ENCODE measurements around the gene ZNF516.

The ZNF516 gene

DNA sequence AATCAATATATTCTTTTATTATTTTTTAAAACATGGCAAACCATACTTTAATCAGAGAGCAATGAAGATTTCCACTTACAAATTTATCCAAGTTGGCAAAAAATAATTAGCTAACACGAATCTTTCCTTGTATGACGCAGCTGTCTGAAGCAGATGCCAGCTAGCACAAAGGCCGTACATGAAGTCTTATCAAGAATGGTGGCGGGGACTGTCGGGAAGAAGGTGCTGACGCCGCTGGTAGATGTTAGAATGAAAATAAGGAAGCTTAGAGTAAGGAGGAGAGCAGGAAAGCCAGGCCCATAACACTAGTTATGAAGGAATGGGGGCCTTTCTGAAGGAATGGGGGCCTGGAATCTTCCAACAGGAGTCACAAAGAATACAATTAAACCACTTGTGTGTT, 96.7 kb downstream of the ZNF516 start:
- DNase-seq, result no peak

DNA sequence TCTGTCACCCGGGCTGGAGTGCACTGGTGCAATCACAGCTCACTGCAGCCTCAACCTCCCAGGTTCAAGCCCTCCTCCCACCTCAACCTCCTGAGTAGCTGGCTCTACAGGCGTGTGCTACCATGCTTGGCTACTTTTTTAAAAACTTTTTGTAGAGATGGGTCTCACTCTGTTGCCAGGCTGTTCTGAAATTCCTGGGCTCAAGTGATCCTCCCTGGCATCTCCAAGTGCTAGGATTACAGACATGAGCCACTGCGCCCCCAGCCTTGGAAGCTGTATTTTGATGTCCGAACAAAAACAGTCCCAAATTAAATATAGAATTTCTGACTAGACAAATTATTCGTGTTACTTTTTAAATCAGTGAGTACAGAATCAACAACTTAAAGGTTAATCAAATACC, 97.4 kb downstream of the ZNF516 start:
- DNase-seq, result no peak

DNA sequence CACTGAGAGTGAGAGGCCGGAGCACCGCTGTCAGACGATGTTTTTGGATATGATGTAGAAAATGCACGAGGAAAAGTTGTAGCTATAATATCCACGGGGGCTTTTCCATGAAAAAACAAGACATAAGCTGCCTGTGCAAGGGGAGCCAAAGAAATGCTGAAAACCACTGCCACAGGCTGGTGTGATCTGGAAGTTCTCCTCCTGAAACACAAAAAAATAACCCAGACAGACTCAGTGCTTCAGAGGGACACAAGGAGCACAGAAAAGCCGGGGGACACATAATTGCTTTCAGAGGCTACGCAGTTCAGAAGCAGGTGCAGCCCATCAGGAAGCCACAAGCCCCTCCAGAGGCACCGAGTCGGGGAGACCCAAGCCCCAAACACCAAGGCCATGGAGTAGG, 98.2 kb downstream of the ZNF516 start:
- no peak for DNase-seq

DNA sequence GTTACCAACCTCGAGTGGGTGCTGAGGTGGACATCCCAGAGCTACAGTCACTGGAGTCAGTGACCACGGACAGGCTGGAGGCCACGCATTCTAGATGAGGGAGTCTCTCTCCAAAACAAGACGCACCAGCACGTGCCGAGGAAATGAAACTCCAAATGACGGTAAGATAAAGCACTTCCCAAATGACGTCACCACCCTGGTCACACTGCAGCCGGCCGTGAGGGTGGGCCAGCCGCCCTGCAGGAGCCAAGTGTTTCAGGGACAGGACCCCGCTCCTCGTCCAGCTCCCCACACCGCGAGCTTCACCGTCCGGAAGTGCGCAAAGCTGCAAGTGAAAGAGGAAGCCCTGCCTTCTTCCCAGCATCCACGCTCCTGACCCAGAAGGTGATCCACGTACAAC, 99.4 kb downstream of the ZNF516 start:
- no peak for DNase-seq

DNA sequence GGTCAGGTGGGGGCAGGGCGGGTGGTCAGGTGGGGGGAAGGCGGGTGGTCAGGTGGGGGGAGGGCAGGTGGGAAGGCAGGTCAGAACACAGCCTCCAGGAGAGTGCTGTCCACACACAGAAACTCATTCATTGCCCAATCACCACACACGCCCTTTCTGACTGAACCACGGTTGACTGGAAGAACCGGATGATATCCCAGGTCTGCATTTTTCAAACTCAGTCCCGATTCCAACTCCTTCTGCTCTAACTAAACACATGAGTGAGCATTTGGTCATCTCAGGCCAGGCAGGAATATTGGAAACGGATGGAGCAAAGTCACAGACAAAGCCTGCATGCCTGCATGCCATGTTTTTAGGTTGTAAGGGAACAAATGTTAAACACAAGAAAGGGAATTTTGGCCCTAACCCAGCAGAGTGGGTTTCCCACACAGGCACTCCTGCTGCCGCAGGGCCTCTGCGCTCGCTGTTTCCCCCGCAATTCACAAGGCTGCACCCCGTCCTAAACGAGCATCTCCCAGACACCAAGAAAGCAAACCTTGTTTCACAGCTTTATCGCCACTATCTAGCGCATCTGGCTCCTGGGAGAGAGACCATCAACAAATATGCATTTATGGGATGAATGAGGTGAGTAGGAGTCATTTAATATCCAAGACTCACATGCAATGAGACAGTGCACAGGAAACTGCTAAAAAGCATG, 100.1 kb downstream of the ZNF516 start:
- no peak for DNase-seq

DNA sequence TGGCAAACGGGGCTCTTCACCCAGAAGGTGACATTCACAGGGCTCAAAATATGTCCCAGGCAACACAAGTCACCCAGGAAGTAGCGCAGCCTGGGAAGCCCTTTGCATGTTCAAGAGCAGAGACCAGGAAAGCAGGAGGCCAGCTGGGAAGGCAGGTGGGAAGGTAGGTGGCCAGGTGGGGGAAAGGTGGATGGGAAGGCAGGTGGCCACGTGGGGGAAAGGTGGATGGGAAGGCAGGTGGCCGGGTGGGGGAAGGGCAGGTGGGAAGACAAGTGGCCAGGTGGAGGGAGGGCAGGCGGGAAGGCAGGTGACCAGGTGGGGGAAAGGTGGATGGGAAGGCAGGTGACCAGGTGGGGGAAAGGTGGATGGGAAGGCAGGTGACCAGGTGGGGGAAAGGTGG, 102.7 kb downstream of the ZNF516 start:
- no peak for DNase-seq

DNA sequence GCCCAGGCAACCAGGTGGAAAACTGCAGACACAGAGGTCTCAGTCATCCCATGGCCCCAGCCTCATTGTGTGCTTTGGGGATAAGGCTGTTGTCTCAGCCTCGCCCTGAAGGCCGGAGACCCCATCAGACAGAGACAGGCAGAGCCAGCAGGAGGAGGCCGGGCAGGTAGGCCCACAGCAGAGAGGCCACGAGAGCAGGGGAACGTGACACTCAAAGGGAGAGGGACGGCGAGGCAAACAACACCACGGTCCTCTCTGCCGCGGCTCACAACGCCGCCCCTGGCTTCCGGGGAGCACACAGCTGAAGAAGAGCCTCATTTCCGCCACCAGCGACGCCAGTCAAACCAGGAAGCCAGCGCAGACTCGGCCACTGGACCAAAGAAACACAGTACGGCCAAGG, 103.3 kb downstream of the ZNF516 start:
- DNase-seq, result no peak

DNA sequence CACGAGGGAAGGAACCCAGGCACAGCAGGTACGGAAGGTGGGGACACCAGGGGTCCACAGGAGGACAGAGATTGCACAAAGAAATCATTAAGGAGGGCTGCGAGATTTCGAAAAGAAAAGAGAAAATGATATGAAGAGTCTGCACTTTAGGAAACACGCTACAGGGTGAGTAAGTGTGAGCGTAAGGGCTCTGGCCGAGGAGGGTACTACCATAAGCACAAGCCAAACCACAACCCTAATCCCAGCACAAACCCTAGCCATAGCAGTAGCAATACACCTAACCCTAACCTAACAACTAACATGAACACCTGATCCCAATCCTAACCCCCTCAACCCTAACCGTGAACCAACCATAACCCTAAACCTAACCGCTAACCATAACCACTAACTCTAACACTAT, 104.0 kb downstream of the ZNF516 start:
- DNase-seq, result no peak

DNA sequence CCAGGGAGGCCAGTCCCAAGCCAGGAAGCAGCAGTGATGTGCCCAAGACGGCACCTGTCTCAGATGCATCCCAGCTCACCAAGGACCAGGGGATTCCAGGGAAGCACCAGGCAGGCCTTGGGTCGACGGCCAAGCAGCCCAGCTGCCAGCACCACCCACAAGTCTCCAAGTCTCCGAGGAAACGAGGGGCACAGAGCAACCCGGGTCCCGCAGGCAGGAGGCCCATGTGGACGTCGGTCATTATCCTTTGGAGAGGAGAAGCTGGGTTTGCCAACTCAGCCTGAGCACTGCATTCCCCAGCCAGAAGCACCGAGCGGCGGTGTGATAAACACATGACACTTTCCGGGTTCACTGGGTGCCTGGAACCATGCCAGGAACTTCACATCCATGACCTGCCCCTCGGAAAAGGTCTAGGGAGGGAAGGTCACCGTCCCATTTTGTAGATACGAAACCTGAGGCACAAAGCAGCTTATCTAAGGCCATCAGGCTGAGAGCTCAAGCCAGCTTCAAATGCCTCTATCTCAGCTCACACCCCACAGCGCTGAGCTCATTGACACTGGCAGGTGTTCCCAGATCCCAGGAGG, 104.5 kb downstream of the ZNF516 start:
- no peak for DNase-seq

DNA sequence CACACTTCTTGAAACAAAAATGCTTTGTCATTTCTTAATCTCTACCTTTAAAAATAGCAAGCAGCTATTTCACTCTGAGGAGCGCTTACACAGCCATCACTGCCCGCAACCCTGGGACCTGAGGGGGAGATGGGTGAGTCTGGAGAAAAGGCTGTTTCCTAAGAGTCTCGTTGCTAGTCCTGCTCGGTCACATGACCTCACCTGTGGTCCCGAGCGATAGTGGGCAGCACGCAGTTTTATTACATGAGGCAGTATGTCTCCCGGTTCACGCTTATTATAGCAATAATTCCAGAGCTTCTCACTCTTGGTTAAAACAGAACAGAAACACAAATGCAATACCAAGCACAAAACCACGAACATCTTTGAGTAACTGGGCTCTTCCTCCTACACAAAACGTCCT, 105.3 kb downstream of the ZNF516 start:
- no peak for DNase-seq

DNA sequence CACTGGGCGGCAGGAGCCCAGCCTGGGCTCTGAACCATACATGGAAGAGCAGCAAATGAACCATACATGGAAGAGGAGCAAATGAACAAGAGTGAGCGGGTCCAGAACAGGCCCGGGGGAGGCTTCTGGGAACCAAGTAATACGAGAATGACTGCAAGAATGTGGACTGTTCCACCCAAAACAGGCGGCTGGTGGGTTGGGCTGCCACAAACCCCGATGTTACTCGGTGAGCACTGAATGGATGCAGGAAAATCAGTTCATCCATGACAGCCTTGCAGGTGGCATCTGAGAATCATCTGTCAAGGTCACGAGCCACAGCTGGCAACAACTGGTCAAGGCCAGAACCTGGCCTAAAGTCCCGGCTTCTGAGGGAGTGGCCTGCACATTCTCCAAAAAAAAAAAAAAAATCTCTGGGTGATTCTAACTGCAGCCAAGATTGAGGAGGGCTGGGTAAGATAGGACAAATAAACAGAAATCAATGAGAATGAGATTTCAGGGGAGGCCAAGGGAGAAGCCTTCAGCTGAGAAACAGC, 106.1 kb downstream of the ZNF516 start:
- DNase-seq, result no peak

DNA sequence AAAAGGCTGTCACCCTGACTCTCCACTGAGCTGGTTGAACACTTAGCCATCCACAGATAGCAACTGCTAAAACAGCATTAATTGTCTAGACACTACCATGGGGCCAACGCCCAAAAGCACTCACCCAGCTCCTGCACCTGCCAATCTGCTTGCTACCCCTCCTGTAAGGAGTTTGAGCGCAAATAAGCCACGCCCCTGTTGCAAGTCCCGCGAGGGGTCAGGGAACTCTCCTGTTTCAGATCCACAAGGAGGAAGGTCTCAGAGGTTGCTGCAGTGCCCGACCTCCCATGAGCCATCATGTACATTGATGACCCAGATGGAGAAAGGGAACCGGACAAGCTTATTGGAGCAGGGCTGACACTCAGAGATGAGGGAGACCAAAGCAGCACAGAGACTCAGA, 106.8 kb downstream of the ZNF516 start:
- DNase-seq, result no peak

DNA sequence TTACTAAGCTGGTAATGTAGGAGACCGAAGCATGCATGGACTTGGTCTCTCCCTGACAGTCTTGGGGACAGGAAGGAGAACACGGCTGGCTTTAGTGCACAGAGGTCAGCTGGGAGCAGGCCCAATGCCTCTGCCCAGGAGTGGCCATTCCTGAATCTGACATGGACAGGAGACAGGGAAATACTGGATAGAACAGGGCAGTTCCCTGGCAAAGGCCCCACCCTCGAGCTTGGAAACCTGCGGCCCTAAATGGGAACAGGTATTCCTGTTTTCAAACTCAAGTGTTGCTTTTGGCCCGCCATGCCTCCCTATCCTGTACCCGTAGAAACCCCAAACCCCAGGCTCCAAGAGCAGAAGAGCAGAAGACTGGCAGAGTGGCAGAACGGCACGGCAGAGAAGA, 107.4 kb downstream of the ZNF516 start:
- no peak for DNase-seq

DNA sequence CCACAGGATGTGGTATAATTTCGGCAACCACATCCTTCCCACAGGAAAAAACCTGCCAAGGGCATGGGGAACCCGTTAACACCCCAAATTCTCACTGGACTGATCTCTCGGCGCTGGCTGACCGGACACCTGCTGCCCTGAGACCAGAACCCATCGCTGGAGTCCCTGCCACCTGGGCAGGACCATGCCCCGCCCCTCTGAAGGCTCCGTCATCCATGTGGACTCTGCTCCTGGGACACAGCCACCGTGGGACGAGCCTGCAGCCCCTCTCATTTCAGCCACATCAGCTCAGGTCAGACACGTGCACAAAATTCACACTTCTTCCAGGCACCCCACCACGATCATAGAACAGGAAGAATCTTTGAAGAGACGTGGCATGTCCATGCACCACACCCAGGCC, 108.2 kb downstream of the ZNF516 start:
- DNase-seq, result no peak

DNA sequence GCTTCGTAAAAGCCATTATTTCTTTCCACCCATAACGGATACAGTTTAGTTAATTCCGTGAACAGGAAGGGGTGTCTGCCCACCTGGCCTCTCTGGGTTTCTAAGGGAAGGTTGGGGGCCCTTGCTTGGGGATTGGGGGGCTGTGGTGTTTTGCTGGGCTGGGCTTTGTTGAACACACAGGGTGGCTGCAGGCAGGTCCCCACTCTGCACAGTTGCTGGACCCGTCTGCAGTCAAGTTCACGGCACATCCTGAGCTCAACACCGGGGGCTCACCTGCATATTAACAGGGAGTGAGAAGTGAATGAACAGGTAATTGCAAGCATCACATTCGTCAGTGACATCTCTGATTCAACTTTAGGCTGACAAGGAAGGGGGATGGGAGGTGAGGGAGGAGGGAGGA, 109.0 kb downstream of the ZNF516 start:
- DNase-seq, result no peak

DNA sequence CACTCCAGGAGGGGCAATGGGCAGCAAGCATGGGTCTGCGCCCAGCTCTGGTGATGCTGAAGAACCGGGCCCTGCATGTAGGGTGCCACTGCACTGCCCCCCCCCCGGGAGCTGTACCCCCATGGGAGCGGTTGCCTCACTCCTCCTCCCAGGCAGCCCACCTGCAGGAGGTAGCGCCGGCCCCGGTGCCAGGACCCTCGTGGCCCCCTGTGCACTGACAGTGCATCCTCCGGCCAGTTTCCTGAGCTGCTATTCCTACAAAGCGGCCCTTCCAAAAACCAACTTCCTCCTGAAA, 109.4 kb downstream of the ZNF516 start:
- DNase-seq, result no peak

DNA sequence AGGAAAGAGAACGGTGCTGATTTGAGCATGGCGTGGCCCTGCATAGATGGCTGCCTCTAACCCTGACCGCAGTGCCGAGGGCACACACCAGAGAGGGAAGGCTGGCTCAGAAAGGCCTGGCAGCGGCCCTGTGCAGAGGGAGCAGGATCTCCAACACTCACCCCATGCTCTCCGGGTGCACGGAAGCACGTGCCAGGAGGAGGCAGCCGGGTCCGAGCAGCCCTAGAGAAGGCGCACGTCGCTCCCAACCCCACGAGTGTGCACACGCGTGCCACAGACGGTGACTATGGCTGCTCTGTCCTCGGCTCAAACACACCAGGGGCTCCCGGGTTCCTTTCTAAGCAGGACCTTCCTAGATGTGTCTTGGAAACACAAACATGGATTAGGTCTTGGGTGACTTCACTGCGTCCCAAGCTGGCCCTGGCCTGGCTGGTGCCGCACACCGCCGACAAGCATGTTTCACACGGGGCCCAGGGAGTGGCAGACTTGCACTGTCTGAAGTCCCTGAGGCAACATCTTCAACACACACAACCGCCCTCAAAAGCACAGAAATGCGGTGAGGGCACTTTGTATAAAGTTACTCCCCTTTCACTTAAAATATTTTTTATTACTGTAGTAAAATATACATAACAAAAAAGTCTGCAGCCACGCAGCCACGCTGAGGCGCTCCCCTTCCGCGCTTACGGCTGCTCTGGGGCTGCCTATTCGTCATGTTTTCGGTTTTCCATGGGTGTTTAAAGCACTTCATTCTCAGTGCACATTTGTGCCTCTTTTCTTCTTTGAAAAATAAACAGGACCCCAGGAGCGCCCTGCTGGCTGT, 110.0 kb downstream of the ZNF516 start:
- no peak for DNase-seq

DNA sequence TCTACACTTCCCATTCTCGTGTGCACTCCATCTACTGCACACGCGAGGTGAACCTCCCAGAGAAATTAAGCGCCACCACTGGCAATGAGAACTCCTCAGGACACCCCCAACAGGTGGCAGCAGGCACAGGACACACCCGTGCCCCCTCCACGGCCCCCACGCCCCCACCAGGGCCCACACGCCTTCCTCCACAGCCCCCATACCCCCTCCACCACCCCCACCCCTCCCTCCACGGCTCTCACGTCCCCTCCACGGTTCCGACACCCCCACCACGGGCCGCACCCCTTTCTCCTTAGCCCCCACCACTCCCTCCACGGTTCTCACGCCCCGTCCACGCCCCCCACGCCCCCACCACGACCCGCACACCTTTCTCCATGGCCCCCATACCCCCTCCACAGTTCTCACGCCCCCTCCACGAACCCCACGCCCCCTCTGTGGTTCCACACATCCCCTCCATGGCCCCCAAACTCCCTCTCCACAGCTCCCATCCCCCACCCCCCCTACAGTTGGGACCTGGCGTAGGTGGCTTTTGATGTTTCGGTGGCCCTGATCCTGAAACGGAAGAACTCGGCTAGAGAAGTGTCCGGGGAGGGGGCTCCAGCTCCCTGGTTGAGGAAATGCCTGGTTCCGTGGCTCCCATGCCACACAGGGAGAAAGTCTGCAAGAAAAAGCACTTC, 110.8 kb downstream of the ZNF516 start:
- DNase-seq, result no peak

DNA sequence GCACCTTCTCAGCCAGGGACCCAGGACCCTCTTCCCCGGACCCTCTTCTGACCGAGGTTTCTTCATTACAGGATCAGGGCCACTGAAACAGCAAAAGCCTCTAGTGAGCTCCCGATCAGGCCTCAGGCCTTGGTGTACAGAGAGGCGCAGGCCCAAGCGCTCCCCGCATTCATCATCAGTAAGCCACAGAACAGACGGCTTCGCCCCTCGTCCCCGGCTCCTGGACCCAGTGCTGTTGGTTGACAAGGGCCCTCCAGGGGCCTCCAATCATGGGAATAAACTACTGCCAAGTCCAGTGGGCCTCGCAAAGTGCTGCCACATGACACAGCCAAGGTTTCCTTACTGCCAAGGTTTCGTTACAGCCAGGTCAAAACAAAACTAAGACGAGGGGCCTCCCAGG, 111.4 kb downstream of the ZNF516 start:
- DNase-seq, result no peak

DNA sequence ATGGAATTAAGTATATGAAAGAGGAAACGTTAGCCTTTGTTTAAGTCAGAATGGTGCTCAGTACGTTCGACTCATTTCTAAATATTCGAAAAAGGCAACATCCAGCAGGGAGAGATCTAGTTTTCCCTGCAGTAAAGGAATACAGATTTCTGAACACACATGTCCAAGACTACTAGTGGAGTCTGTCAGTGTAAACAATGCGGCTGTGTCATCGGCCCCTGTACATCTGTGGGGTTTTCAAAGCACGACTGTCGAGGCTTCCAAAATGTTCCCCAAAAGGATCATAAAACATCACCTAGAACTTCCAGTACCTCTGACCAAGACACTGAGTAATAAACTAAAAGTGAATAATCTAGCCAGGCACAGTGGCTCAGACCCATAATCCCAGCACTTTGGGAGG, 112.8 kb downstream of the ZNF516 start:
- no peak for DNase-seq

DNA sequence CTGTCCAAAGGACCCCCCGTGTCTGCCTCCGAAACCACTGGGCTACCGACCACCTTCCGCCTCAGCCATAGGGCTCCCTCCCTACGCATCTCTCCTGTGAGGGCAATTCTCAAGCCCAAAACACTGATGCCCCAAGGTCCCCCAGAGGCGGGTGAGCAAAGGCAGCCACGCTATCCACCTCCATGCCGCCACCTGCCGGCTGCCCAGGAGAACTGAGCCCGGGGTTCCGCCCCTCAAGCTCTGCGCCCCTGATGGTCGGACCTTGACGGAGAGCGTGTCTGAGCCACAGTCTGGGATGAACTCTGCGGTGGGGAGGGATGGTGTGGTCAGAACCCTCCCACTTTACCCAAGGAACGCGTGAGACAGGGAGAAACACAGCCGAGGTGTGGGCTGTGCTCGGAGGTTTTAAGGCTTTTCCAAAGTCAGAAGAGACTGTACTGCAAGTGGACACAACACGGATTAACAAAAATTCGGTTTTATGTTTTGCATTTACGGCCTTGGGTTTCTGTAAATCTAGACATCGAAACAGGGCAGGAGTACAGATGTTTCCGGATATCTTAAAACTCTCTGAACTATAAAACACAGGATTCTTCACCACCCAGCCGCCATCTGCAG, 114.1 kb downstream of the ZNF516 start:
- no peak for DNase-seq

DNA sequence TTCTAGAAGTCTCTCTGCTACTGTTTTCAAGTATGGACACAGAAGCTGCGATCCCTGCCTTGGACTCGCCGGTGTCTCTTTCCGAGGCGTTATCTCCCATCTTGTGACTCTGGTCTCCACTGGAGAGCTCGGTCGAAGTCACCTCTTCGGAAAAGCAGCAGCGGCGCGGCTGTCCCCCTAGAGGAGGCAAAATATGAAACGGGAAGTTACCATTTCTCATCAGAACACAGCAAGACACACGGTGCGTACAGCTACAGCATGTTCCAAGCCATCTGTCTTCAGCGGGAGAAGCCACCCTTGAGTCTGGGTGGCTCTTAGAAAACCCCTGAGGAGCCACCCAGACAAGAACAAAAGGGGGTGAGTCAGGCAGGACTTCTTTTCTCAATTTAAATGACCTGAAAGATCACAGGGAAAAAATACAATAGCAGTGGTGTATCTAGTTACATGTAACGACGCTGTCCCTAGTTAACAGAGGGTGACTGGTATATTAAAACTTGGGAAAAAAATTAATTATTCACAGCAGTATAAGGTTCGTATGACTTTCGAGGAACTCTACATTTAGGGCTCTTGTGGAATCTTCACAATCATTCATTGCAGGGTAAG, 114.8 kb downstream of the ZNF516 start:
- DNase-seq, result no peak
